H9 (cell line): ENCODE data around the gene KCNIP3. TPM values are rescaled to one million over a fixed set of nuclear protein-coding genes. Genes with fewer than 3 reads are reported as not detected.

Experiments used
- DNase-seq: peaks from one replicate; pipeline ENCODE4 v3.0.0-alpha.2; 2017
- H2AFZ ChIP-seq: one replicate; pipeline ENCODE4 v1.6.1; 2013; ENCODE audit warnings: mild to moderate bottlenecking, low read length, control low read depth, moderate library complexity
- H2AK5ac ChIP-seq: 2 replicates; pipeline ENCODE4 v1.6.1; 2013; ENCODE audit warnings: low read length, control low read depth, mixed read lengths; ENCODE audit not compliant: insufficient read length
- H2BK120ac ChIP-seq: one replicate; pipeline ENCODE4 v1.6.1; 2013; ENCODE audit warnings: low read depth, mild to moderate bottlenecking, low read length, control low read depth, inconsistent platforms; ENCODE audit not compliant: poor library complexity, severe bottlenecking
- H2BK12ac ChIP-seq: 2 replicates; pipeline ENCODE4 v1.6.1; 2013; ENCODE audit warnings: low read length, control low read depth, mixed read lengths, low read depth; ENCODE audit not compliant: insufficient read length
- H2BK15ac ChIP-seq: 2 replicates; pipeline ENCODE4 v1.6.1; 2013; ENCODE audit warnings: low read depth, low read length, control low read depth
- H2BK20ac ChIP-seq: one replicate; pipeline ENCODE4 v1.6.1; 2013; ENCODE audit warnings: low read depth, mild to moderate bottlenecking, low read length, control low read depth, inconsistent platforms; ENCODE audit not compliant: poor library complexity, severe bottlenecking
- H2BK5ac ChIP-seq: 2 replicates; pipeline ENCODE4 v1.6.1; 2013; ENCODE audit warnings: low read length, control low read depth, mixed read lengths; ENCODE audit not compliant: insufficient read length
- H3K14ac ChIP-seq: 2 replicates; pipeline ENCODE4 v1.6.1; 2013; ENCODE audit warnings: low read length, control low read depth; ENCODE audit not compliant: insufficient read depth
- H3K18ac ChIP-seq: 2 replicates; pipeline ENCODE4 v1.6.1; 2013; ENCODE audit warnings: low read depth, mild to moderate bottlenecking, mixed read lengths, low read length, control low read depth; ENCODE audit not compliant: insufficient read length
- H3K23ac ChIP-seq: 2 replicates; pipeline ENCODE4 v1.6.1; 2013; ENCODE audit warnings: low read length, control low read depth, mixed read lengths, low read depth; ENCODE audit not compliant: insufficient read length
- H3K23me2 ChIP-seq: 2 replicates; pipeline ENCODE4 v1.6.1; 2013; ENCODE audit warnings: low read depth, mild to moderate bottlenecking, mixed read lengths, low read length, control low read depth; ENCODE audit not compliant: insufficient read length, poor library complexity, severe bottlenecking
- H3K27ac ChIP-seq: 2 replicates; pipeline ENCODE4 v1.5.1; 2013; ENCODE audit warnings: low read length, control low read depth, mixed read lengths, low read depth; ENCODE audit not compliant: insufficient read length
- H3K27me3 ChIP-seq: 2 replicates; pipeline ENCODE4 v1.6.1; 2013; ENCODE audit warnings: low read length, control low read depth, inconsistent platforms; ENCODE audit not compliant: insufficient read depth
- H3K4ac ChIP-seq: 2 replicates; pipeline ENCODE4 v1.6.1; 2013; ENCODE audit warnings: low read depth, mild to moderate bottlenecking, control low read depth, inconsistent platforms, low read length, moderate library complexity
- H3K4me1 ChIP-seq: 2 replicates; pipeline ENCODE4 v1.6.1; 2013; ENCODE audit warnings: low read length, control low read depth, inconsistent platforms; ENCODE audit not compliant: insufficient read depth
- H3K4me2 ChIP-seq: 2 replicates; pipeline ENCODE4 v1.6.1; 2013; ENCODE audit warnings: low read length, control low read depth, mixed read lengths; ENCODE audit not compliant: insufficient read length, insufficient read depth
- H3K56ac ChIP-seq: 2 replicates; pipeline ENCODE4 v1.6.1; 2013; ENCODE audit warnings: low read depth, mild to moderate bottlenecking, mixed read lengths, low read length, control low read depth; ENCODE audit not compliant: insufficient read length
- H3K79me1 ChIP-seq: 2 replicates; pipeline ENCODE4 v1.6.1; 2013; ENCODE audit warnings: low read depth, mild to moderate bottlenecking, moderate library complexity, low read length, control low read depth, inconsistent platforms; ENCODE audit not compliant: insufficient read depth, poor library complexity, severe bottlenecking
- H3K79me2 ChIP-seq: 2 replicates; pipeline ENCODE4 v1.6.1; 2013; ENCODE audit warnings: low read length, control low read depth, inconsistent platforms; ENCODE audit not compliant: insufficient read depth
- H3K9ac ChIP-seq: 2 replicates; pipeline ENCODE4 v1.6.1; 2013; ENCODE audit warnings: low read length, control low read depth, mixed read lengths; ENCODE audit not compliant: insufficient read length; ENCODE audit errors: extremely low read depth
- H3K9me3 ChIP-seq: one replicate; pipeline ENCODE4 v1.6.1; 2013; ENCODE audit warnings: low read depth, low read length, inconsistent platforms; ENCODE audit not compliant: control insufficient read depth
- H3T11ph ChIP-seq: one replicate; pipeline ENCODE4 v1.6.1; 2013; ENCODE audit warnings: mild to moderate bottlenecking, low read length, control low read depth, inconsistent platforms
- H4K20me1 ChIP-seq: one replicate; pipeline ENCODE4 v1.6.1; 2013; ENCODE audit not compliant: control insufficient read depth, insufficient read length, insufficient read depth
- H4K5ac ChIP-seq: 2 replicates; pipeline ENCODE4 v1.6.1; 2013; ENCODE audit warnings: low read depth, mild to moderate bottlenecking, mixed read lengths, low read length, control low read depth; ENCODE audit not compliant: insufficient read length
- H4K8ac ChIP-seq: replicated peaks from 2 replicates; pipeline ENCODE4 v1.6.1; 2013; ENCODE audit warnings: low read length, control low read depth, mixed read lengths, low read depth; ENCODE audit not compliant: insufficient read length
- H4K91ac ChIP-seq: 2 replicates; pipeline ENCODE4 v1.6.1; 2013; ENCODE audit warnings: low read depth, mild to moderate bottlenecking, moderate library complexity, mixed read lengths, low read length, control low read depth; ENCODE audit not compliant: insufficient read length
- H3K27ac Mint-ChIP-seq, 3 experiments: 2 replicates in 2 of 3; 3 replicates in 1 of 3; pipeline ENCODE4 v1.8.0; 2020 to 2021; ENCODE audit warnings: mixed read lengths in 3 of 3, mild to moderate bottlenecking in 1 of 3, moderate library complexity in 1 of 3
- H3K27me3 Mint-ChIP-seq: 2 replicates; pipeline ENCODE4 v1.8.0; 2021; ENCODE audit warnings: low read depth, mild to moderate bottlenecking, moderate library complexity, mixed read lengths
- H3K36me3 Mint-ChIP-seq, 3 experiments: 2 replicates in 2 of 3; 3 replicates in 1 of 3; pipeline ENCODE4 v1.8.0; 2020 to 2021; ENCODE audit warnings: low read depth in 3 of 3, mixed read lengths in 3 of 3; ENCODE audit not compliant: insufficient read depth in 1 of 3
- H3K4me1 Mint-ChIP-seq, 2 experiments: 2 replicates each; pipeline ENCODE4 v1.8.0; 2020; ENCODE audit warnings: mixed read lengths in 2 of 2
- H3K4me3 Mint-ChIP-seq, 2 experiments: 2 replicates in 1 of 2; 3 replicates in 1 of 2; pipeline ENCODE4 v1.8.0; 2020 to 2021; ENCODE audit warnings: mild to moderate bottlenecking in 2 of 2, mixed read lengths in 2 of 2, moderate library complexity in 1 of 2
- H3K9me3 Mint-ChIP-seq, 2 experiments: 2 replicates in 1 of 2; 3 replicates in 1 of 2; pipeline ENCODE4 v1.8.0; 2020; ENCODE audit warnings: mild to moderate bottlenecking in 2 of 2, mixed read lengths in 2 of 2, moderate library complexity in 1 of 2
- CTCF ChIP-seq: fragments of 200-600 bp; sonication (generic); conservative IDR thresholded peaks from 3 replicates; pipeline ENCODE4 v1.8.0; 2021; ENCODE audit warnings: antibody characterized with exemption, mild to moderate bottlenecking
- WGBS: extraction: QIAGEN DNeasy Blood & Tissue Kit; methylation state at CpG from one replicate; pipeline ENCODE4 v1.1.7; 2013; ENCODE audit warnings: missing lambda C conversion rate, low lambda C conversion rate, mixed read lengths; ENCODE audit not compliant: insufficient read length; ENCODE audit errors: extremely low coverage; 5-methylcytosine and 5-hydroxymethylcytosine counted together
- total RNA-seq: library from RNA; stranded (reverse); gene quantifications from 2 replicates; pipeline ENCODE4 v1.2.1, GENCODE V29; 2021

KCNIP3 gene
- total RNA-seq, 1 experiment from 2014 or later: 1.5 TPM

- H3K4me3 Mint-ChIP-seq: no peak overlapping the region
- H4K5ac ChIP-seq: no peak overlapping the region
- peak overlapping the region; percentile 70 for H3K14ac ChIP-seq
- TF ChIP-seq CTCF: no peak
- no peaks in the 10 kb centered on the region for H3K27me3 ChIP-seq
- no peak overlapping the region for H3K23ac ChIP-seq
- H2BK20ac ChIP-seq: no peak overlapping the region
- H2AK5ac ChIP-seq: no peak overlapping the region
- H3K27ac Mint-ChIP-seq: peak overlapping the region in 2 of 3 experiments; percentile 64 to 65; a peak in 2 of 7 replicates
- no peaks in the 10 kb centered on the region for H3K23me2 ChIP-seq
- H4K8ac ChIP-seq: no peak overlapping the region
- H3K18ac ChIP-seq: no peak overlapping the region
- no peak overlapping the region for H3K9ac ChIP-seq
- H3T11ph ChIP-seq: no peak overlapping the region
- no peaks in the 10 kb centered on the region for H3K9me3 ChIP-seq
- no peak overlapping the region for H2AFZ ChIP-seq
- no peak overlapping the region for H2BK15ac ChIP-seq
- H3K4me2 ChIP-seq: no peak overlapping the region
- no peak for DNase-seq
- H3K4me1 ChIP-seq: no peaks in the 10 kb centered on the region; the same call in 1 of the 2 replicates
- no peaks in the 10 kb centered on the region for H3K79me1 ChIP-seq
- no peak overlapping the region for H3K27ac ChIP-seq
- no peaks in the 10 kb centered on the region for H3K9me3 Mint-ChIP-seq
- H3K4ac ChIP-seq: no peak overlapping the region
- no peak overlapping the region for H2BK5ac ChIP-seq
- H3K56ac ChIP-seq: no peak overlapping the region
- H3K36me3 Mint-ChIP-seq: no peaks in the 10 kb centered on the region; a peak in 1 of 7 replicates
- H3K4me1 Mint-ChIP-seq: peaks cover 19 to 33% of the 10 kb centered on the region in 2 experiments
- no peaks in the 10 kb centered on the region for H4K20me1 ChIP-seq
- no peak overlapping the region for H2BK120ac ChIP-seq
- no peak overlapping the region for H2BK12ac ChIP-seq
- no CpG with 5 or more reads among the region's 22 CpGs for WGBS
- no peak overlapping the region for H4K91ac ChIP-seq
- no peaks in the 10 kb centered on the region for H3K79me2 ChIP-seq
- H3K27me3 Mint-ChIP-seq: no peaks in the 10 kb centered on the region
Measured at GRCh38 chr2:95276244-95276887, 20.8 kb upstream of the KCNIP3 start.
